Epithelial cell of proximal tubule (primary cell): Measurements from ENCODE around the gene WNK1. TPM values are rescaled to one million over a fixed set of nuclear protein-coding genes. Genes with fewer than 3 reads are reported as not detected.

ENCODE experiments used
- DNase-seq: peaks from one replicate; pipeline ENCODE4 v3.0.0-alpha.2; 2011; ENCODE audit warnings: low read depth
- H3K4me3 ChIP-seq: 2 replicates; pipeline ENCODE4 v1.5.1; 2011; ENCODE audit warnings: low read depth, mild to moderate bottlenecking, low read length
- CTCF ChIP-seq: conservative IDR thresholded peaks from 2 replicates; pipeline ENCODE4 v1.5.1; 2012; ENCODE audit warnings: low read depth, mild to moderate bottlenecking, low read length
- total RNA-seq: library from RNA; depleted of rRNA; stranded (reverse); fragments of >200 nt; gene quantifications from 2 replicates; pipeline ENCODE4 v1.2.3, GENCODE V29; 2015

The WNK1 gene
- total RNA-seq, 1 donor from 2014 or later = 53.4 TPM

- no peak for TF ChIP-seq CTCF
- no peak for DNase-seq
- no peak overlapping the region for H3K4me3 ChIP-seq
These were observed 33.6 kb upstream of the WNK1 start for GRCh38 chr12:718756-719102.

GRCh38 chr12:720231-720941 lies 32.0 kb upstream of the WNK1 start:
- DNase-seq = no peak
- no peak overlapping the region for H3K4me3 ChIP-seq
- no peak for TF ChIP-seq CTCF

GRCh38 chr12:724194-724855 lies 28.1 kb upstream of the WNK1 start:
- no peak for DNase-seq
- TF ChIP-seq CTCF = no peak
- H3K4me3 ChIP-seq = no peak overlapping the region

GRCh38 chr12:725076-725475 lies 27.3 kb upstream of the WNK1 start:
- no peak overlapping the region for H3K4me3 ChIP-seq
- DNase-seq = no peak
- TF ChIP-seq CTCF = no peak

GRCh38 chr12:726281-727140 lies 25.9 kb upstream of the WNK1 start:
- no peak overlapping the region for H3K4me3 ChIP-seq
- DNase-seq = peak; percentile 42
- TF ChIP-seq CTCF = no peak

- no peak overlapping the region for H3K4me3 ChIP-seq
- TF ChIP-seq CTCF = no peak
- DNase-seq = no peak
These were observed 25.1 kb upstream of the WNK1 start for GRCh38 chr12:727321-727720.
